NCI-H2196 treated with DMSO at 0.1 percent for 48 hours (cell line): ENCODE data around the gene LAMTOR4.
"Not testable (repeated sequence)": the region's sequence is repeated elsewhere in the genome, so short reads cannot be mapped to it uniquely, and the experiment has no call there.

Source experiments
- DNase-seq: peaks from one replicate; lab custom pipeline; 2025; ENCODE audit not compliant: unreplicated experiment; lab: John Stamatoyannopoulos, UW

LAMTOR4 gene

GRCh38 chr7:100195222-100195621, 46.5 kb downstream of the LAMTOR4 start:
- no peak for DNase-seq

GRCh38 chr7:100195901-100196322, 47.2 kb downstream of the LAMTOR4 start:
- DNase-seq, result not testable (repeated sequence)

- DNase-seq, result no peak
Measured at GRCh38 chr7:100198266-100198665, 49.5 kb downstream of the LAMTOR4 start.

- DNase-seq, result no peak
Measured at GRCh38 chr7:100200693-100201092, 52.0 kb downstream of the LAMTOR4 start.
